ENCODE measurements around the gene GTPBP10. TPM values are rescaled to one million over a fixed set of nuclear protein-coding genes. Genes with fewer than 3 reads are reported as not detected.
A peak's percentile ranks its signal among the peaks of the same experiment; 100 is the strongest.
"Not testable (repeated sequence)": the region's sequence is repeated elsewhere in the genome, so short reads cannot be mapped to it uniquely, and the experiment has no call there.

The GTPBP10 gene
- total and polyA plus RNA-seq, 10 donors = 13.5 to 43.3 (median 21.7) TPM

DNA sequence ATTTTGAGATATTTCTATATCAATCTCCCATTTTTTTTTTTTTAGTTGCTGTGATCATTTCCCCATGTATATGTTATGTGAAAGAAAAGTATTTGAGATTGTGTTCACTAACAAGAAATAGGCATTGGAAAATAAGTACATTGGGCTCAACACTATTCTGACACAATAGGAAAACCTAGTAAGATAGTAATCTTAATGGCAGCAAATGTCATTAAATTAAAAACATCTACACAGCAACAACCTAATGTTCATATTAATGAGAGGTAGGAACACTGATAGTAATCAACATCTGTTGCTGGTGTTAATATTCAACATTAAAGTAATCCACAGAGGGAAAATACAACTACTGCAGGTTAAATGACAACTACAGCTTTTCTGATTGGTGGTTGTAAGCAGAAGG lies 1.5 kb upstream of the GTPBP10 start:
- peaks cover 0 to 35% (median 21%) of the 10 kb centered on the region in 6 donors for H3K4me1 ChIP-seq
- H3K9me3 ChIP-seq = no peaks in the 10 kb centered on the region
- no peaks in the 10 kb centered on the region for H3K27me3 ChIP-seq (replicated peaks in 1 of 7)
- no peaks in the 10 kb centered on the region for H3K36me3 ChIP-seq
- DNase-seq = no peak
- intact Hi-C loops (cut with DNase I; ENCODE audit: low total_unique reads) = no loop called here
- H3K27ac ChIP-seq = peak overlapping the region in 4 of 8 donors; percentile 89 to 94 (median 92)
- TF ChIP-seq POLR2A (IDR thresholded peaks at IDR 0.05) (no peak), POLR2AphosphoS5 (IDR thresholded peaks at IDR 0.05) (no peak)
- TF ChIP-seq, protein P1, sequence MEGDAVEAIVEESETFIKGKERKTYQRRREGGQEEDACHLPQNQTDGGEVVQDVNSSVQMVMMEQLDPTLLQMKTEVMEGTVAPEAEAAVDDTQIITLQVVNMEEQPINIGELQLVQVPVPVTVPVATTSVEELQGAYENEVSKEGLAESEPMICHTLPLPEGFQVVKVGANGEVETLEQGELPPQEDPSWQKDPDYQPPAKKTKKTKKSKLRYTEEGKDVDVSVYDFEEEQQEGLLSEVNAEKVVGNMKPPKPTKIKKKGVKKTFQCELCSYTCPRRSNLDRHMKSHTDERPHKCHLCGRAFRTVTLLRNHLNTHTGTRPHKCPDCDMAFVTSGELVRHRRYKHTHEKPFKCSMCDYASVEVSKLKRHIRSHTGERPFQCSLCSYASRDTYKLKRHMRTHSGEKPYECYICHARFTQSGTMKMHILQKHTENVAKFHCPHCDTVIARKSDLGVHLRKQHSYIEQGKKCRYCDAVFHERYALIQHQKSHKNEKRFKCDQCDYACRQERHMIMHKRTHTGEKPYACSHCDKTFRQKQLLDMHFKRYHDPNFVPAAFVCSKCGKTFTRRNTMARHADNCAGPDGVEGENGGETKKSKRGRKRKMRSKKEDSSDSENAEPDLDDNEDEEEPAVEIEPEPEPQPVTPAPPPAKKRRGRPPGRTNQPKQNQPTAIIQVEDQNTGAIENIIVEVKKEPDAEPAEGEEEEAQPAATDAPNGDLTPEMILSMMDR (IDR thresholded peaks at IDR 0.05 in 8 of 11, conservative IDR thresholded peaks at IDR 0.05 in 3 of 11) = no peak
- H3K4me3 ChIP-seq = peak overlapping the region in 1 of 8 donors; percentile 81

DNA sequence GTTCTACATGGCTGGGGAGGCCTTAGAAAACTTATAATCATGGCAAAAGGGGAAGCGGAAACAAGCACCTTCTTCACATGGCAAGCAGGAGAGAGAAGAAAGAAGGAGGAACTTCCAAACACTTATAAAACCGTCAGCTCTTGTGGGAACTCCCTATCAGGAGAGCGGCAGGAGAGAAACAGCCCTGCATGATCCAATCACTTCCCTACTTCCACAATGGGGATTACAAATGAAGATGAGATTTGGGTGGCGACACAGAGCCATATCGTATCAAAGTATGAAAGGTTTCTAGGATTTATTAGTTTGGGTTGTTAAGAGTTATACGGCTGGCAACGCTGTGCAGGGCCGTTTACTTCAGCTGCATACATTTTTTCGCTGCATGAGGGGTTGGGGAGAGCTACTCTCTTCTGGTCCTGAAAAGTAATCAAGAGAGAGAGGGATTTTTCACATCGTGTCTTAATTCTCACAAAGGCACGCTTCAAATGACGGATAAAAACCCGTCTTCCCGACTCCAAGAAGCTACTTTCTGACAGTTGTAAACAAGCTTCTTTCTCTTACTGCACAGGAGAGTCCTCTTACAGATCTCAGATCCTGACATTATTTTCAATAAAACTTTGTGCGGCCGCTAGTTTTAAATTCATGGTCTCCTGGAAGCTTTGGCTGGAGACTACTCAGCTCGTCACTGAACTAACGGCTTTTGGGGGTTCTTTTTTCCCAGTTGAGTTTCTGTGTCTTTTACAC lies 751 bp upstream of the GTPBP10 start:
- Histone ChIP-seq H3K9me3 (no peaks in the 10 kb centered on the region), H3K4me3 (peak overlapping the region; percentile 57 to 81 (median 66)), H3K4me1 (peaks cover 0 to 35% (median 21%) of the 10 kb centered on the region in 6 donors), H3K36me3 (no peaks in the 10 kb centered on the region), H3K27me3 (replicated peaks in 1 of 7) (no peaks in the 10 kb centered on the region), H3K27ac (peak overlapping the region; percentile 82 to 94 (median 92))
- 14 to 21% (median 15%) methylated on average over 18 of the region's 18 CpGs for WGBS, 5 donors
- no peak for DNase-seq
- TF ChIP-seq POLR2A (IDR thresholded peaks at IDR 0.05) (no peak), POLR2AphosphoS5 (IDR thresholded peaks at IDR 0.05) (no peak)
- TF ChIP-seq, protein P1 (IDR thresholded peaks at IDR 0.05 in 8 of 11, conservative IDR thresholded peaks at IDR 0.05 in 3 of 11) = no peak
- intact Hi-C loops (cut with DNase I; ENCODE audit: low total_unique reads) = no loop called here

DNA sequence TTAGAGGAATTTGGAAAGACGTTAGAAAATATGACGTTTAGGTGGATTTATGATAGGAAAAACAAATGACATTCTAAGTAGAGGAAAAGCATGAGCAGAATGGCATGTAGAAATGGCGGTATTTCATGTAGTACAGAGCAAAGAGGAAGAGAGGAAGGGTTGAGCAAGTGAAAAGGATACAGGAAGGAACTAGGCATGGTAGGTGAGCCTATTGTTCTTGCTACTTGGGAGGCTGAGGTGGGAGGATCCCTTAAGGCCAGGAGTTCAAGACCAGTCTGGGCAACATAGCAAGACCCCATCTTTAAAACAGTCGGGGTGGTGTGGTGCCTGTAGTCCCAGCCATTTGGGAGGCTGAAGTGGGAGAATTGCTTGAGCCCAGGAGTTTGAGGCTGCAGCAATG lies 1.2 kb downstream of the GTPBP10 start:
- 55 to 65% (median 57%) methylated on average over 4 of the region's 4 CpGs for WGBS, 5 donors
- no peak for DNase-seq
- intact Hi-C loops (cut with DNase I; ENCODE audit: low total_unique reads) = no loop called here
- H3K4me3 ChIP-seq = peak overlapping the region in 3 of 8 donors; percentile 61 to 81 (median 69)
- peaks cover 0 to 48% (median 21%) of the 10 kb centered on the region in 6 donors for H3K4me1 ChIP-seq
- H3K27me3 ChIP-seq (replicated peaks in 1 of 7) = no peaks in the 10 kb centered on the region
- TF ChIP-seq, protein P1 (IDR thresholded peaks at IDR 0.05 in 8 of 11, conservative IDR thresholded peaks at IDR 0.05 in 3 of 11) = no peak
- H3K36me3 ChIP-seq = peaks cover 0 to 7% (median 0%) of the 10 kb centered on the region in 6 donors
- H3K9me3 ChIP-seq = no peaks in the 10 kb centered on the region
- H3K27ac ChIP-seq = no peak overlapping the region

DNA sequence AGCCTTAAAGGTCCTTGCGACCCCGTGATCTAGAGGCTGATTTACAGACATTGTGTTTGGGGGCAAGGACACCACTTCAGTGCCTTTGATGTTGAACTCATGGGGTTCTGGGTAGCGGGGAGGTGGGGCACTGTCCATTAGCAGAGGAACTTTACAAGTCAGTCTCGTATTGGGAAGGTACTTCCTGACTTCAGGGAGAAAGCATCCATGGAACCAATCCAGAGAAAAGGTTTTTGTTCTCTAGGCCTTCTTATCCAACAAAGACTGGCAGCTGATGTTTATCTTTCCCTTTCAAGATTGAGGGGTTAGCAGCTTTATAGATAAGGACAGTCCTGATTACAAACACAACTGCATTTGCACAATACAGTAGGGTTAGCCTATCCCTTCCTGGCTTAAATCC lies 2.8 kb downstream of the GTPBP10 start:
- peaks cover 0 to 22% (median 1%) of the 10 kb centered on the region in 6 donors for H3K36me3 ChIP-seq
- peaks cover 0 to 48% (median 21%) of the 10 kb centered on the region in 6 donors for H3K4me1 ChIP-seq
- no peaks in the 10 kb centered on the region for H3K27me3 ChIP-seq (replicated peaks in 1 of 7)
- H3K4me3 ChIP-seq = no peak overlapping the region
- no peaks in the 10 kb centered on the region for H3K9me3 ChIP-seq
- DNase-seq = no peak
- 86 to 96% (median 92%) methylated on average over 4 of the region's 4 CpGs for WGBS, 5 donors
- intact Hi-C loops (cut with DNase I; ENCODE audit: low total_unique reads) = no loop called here
- no peak overlapping the region for H3K27ac ChIP-seq
- no peak for TF ChIP-seq POLR2A (IDR thresholded peaks at IDR 0.05)
- TF ChIP-seq, protein P1 (IDR thresholded peaks at IDR 0.05 in 8 of 11, conservative IDR thresholded peaks at IDR 0.05 in 3 of 11) = no peak
- TF ChIP-seq POLR2AphosphoS5 (IDR thresholded peaks at IDR 0.05) = no peak

DNA sequence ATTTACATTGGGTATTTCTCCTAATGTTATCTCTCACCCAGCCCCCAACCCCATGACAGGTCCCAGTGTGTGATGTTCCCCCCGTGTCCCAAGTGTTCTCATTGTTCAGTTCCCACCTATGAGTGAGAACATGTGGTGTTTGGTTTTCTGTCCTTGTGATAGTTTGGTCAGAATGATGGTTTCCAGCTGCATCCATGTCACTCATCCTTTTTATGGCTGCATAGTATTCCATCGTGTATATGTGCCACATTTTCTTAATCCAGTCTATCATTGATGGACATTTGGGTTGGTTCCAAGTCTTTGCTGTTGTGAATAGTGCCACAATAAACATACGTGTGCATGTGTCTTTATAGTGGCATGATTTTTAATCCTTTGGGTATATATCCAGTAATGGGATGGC lies 3.5 kb downstream of the GTPBP10 start:
- H3K27me3 ChIP-seq (replicated peaks in 1 of 7); intact Hi-C loops (cut with DNase I; ENCODE audit: low total_unique reads); H3K27ac ChIP-seq; H3K9me3 ChIP-seq; DNase-seq; H3K4me3 ChIP-seq: not testable (repeated sequence)
- Histone ChIP-seq H3K36me3 (peaks cover 0 to 30% (median 6%) of the 10 kb centered on the region in 6 donors), H3K4me1 (peaks cover 0 to 48% (median 21%) of the 10 kb centered on the region in 6 donors)
- WGBS, 5 donors = 89 to 98% (median 96%) methylated on average over 3 of the region's 3 CpGs

Measured in spleen (tissue), 11 donors.